IMR-90 (cell line): ENCODE results near the gene ZBTB33. TPM values are rescaled to one million over a fixed set of nuclear protein-coding genes. Genes with fewer than 3 reads are reported as not detected.

Experiments
- ATAC-seq: fragments of 200-7000 bp; cut with Tn5 transposase; 2 replicates; pipeline ENCODE4 v1.9.1; 2020; ENCODE audit warnings: low read depth, mild to moderate bottlenecking, moderate library complexity
- BruUV-seq: library from RNA; stranded (reverse); fragments of 400-500 nt; replicated peaks from 2 replicates; lab custom pipeline; 2021; lab: Mats Ljungman, UMichigan
- CTCF ChIA-PET: fragments of 300-600 bp; formaldehyde crosslinking; extraction: SDS; loops from one replicate; lab custom pipeline; 2021; ENCODE audit warnings: antibody characterized with exemption; lab: Yijun Ruan, JAX
- POLR2A ChIA-PET: fragments of 300-600 bp; sonication (Branson Sonifier 250); formaldehyde crosslinking; loops from one replicate; lab custom pipeline; 2022; ENCODE audit warnings: antibody characterized with exemption; ENCODE audit not compliant: unreplicated experiment; lab: Charles Lee
- DNase-seq: peaks from one replicate; pipeline ENCODE4 v3.0.0; 2013
- H2AFZ ChIP-seq: replicated peaks from 2 replicates; pipeline ENCODE3; 2013; ENCODE audit warnings: low read length, mild to moderate bottlenecking; ENCODE audit not compliant: poor library complexity
- H2AK5ac ChIP-seq: 2 replicates; pipeline ENCODE4 v1.6.1; 2013; ENCODE audit warnings: low read depth, low read length, inconsistent platforms
- H2AK9ac ChIP-seq: replicated peaks from 2 replicates; pipeline ENCODE3; 2013; ENCODE audit warnings: mild to moderate bottlenecking, low read depth, low read length, moderate library complexity; ENCODE audit not compliant: poor library complexity
- H2BK120ac ChIP-seq: 2 replicates; pipeline ENCODE4 v1.6.1; 2013; ENCODE audit warnings: low read depth, low read length, inconsistent platforms
- H2BK15ac ChIP-seq: 3 replicates; pipeline ENCODE4 v1.6.1; 2013; ENCODE audit warnings: low read depth, low read length, inconsistent platforms
- H2BK20ac ChIP-seq: 2 replicates; pipeline ENCODE4 v1.6.1; 2013; ENCODE audit warnings: low read depth, mild to moderate bottlenecking, inconsistent platforms, low read length, moderate library complexity
- H2BK5ac ChIP-seq: 2 replicates; pipeline ENCODE4 v1.6.1; 2013; ENCODE audit warnings: mild to moderate bottlenecking, low read depth, low read length, inconsistent platforms; ENCODE audit not compliant: poor library complexity, severe bottlenecking
- H3K14ac ChIP-seq: replicated peaks from 2 replicates; pipeline ENCODE4 v1.6.1; 2013; ENCODE audit warnings: low read depth, low read length, inconsistent platforms
- H3K18ac ChIP-seq: 2 replicates; pipeline ENCODE4 v1.6.1; 2013; ENCODE audit warnings: low read depth, low read length, control low read depth
- H3K23ac ChIP-seq: 2 replicates; pipeline ENCODE4 v1.6.1; 2013; ENCODE audit warnings: low read depth, low read length, inconsistent platforms
- H3K27ac ChIP-seq: 2 replicates; pipeline ENCODE4 v1.5.1; 2013; ENCODE audit warnings: mild to moderate bottlenecking, control low read depth, low read length; ENCODE audit not compliant: insufficient read depth
- H3K27me3 ChIP-seq: 2 replicates; pipeline ENCODE4 v1.6.1; 2013; ENCODE audit warnings: low read length; ENCODE audit not compliant: control insufficient read depth, insufficient read depth
- H3K36me3 ChIP-seq: 2 replicates; pipeline ENCODE4 v1.6.1; 2013; ENCODE audit warnings: low read length, mixed read lengths; ENCODE audit not compliant: control insufficient read depth, insufficient read depth
- H3K4ac ChIP-seq: 2 replicates; pipeline ENCODE4 v1.6.1; 2013; ENCODE audit warnings: low read depth, low read length, inconsistent platforms
- H3K4me1 ChIP-seq: 2 replicates; pipeline ENCODE4 v1.6.1; 2013; ENCODE audit warnings: low read length, mixed read lengths; ENCODE audit not compliant: control insufficient read depth, insufficient read depth
- H3K4me2 ChIP-seq: 2 replicates; pipeline ENCODE4 v1.6.1; 2013; ENCODE audit warnings: low read depth, mild to moderate bottlenecking, control low read depth, low read length, moderate library complexity
- H3K4me3 ChIP-seq: 2 replicates; pipeline ENCODE4 v1.5.1; 2013; ENCODE audit warnings: low read depth, mild to moderate bottlenecking, control low read depth, low read length, moderate library complexity; ENCODE audit not compliant: insufficient read depth
- H3K56ac ChIP-seq: 2 replicates; pipeline ENCODE4 v1.6.1; 2013; ENCODE audit warnings: low read length, inconsistent platforms; ENCODE audit not compliant: insufficient read depth; ENCODE audit errors: extremely low read depth
- H3K79me1 ChIP-seq, 2 experiments: 2 replicates each; pipeline ENCODE4 v1.6.1; 2013; ENCODE audit warnings: low read length in 2 of 2, inconsistent platforms in 1 of 2, low read depth in 1 of 2
- H3K9ac ChIP-seq: 2 replicates; pipeline ENCODE4 v1.6.1; 2013; ENCODE audit warnings: low read depth, low read length, control low read depth
- H3K9me1 ChIP-seq: 2 replicates; pipeline ENCODE4 v1.6.1; 2013; ENCODE audit warnings: low read length, inconsistent platforms; ENCODE audit not compliant: insufficient read depth
- H3K9me3 ChIP-seq: 2 replicates; pipeline ENCODE4 v1.6.1; 2013; ENCODE audit warnings: low read length; ENCODE audit not compliant: control insufficient read depth, insufficient read depth
- H4K20me1 ChIP-seq: 2 replicates; pipeline ENCODE4 v1.6.1; 2013; ENCODE audit warnings: low read length, inconsistent platforms; ENCODE audit not compliant: insufficient read depth
- H4K5ac ChIP-seq: 2 replicates; pipeline ENCODE4 v1.6.1; 2013; ENCODE audit warnings: mild to moderate bottlenecking, low read depth, low read length, control low read depth
- H4K8ac ChIP-seq, 2 experiments: 2 replicates each; pipeline ENCODE4 v1.6.1; 2013; ENCODE audit warnings: low read depth in 2 of 2, low read length in 2 of 2, control low read depth in 1 of 2, inconsistent platforms in 1 of 2
- H4K91ac ChIP-seq: 2 replicates; pipeline ENCODE4 v1.6.1; 2013; ENCODE audit warnings: low read depth, low read length, inconsistent platforms; ENCODE audit not compliant: insufficient read depth
- BHLHE40 ChIP-seq: fragments of 150-350 bp; IDR thresholded peaks from 2 replicates; pipeline ENCODE4 v1.6.1; 2016; ENCODE audit warnings: mild to moderate bottlenecking, low read depth, low read length
- CEBPB ChIP-seq: IDR thresholded peaks from 2 replicates; pipeline ENCODE4 v1.6.1; 2012; ENCODE audit warnings: low read depth, low read length, improper control_type of control experiment
- CHD1 ChIP-seq: IDR thresholded peaks from 2 replicates; pipeline ENCODE4 v1.6.1; 2012; ENCODE audit warnings: low read depth, low read length, improper control_type of control experiment
- FOS ChIP-seq: fragments of 150-350 bp; IDR thresholded peaks from 2 replicates; pipeline ENCODE4 v1.6.1; 2016; ENCODE audit warnings: low read depth, low read length
- MAFK ChIP-seq: IDR thresholded peaks from 2 replicates; pipeline ENCODE4 v1.6.1; 2012; ENCODE audit warnings: low read depth, low read length, improper control_type of control experiment
- MAZ ChIP-seq: IDR thresholded peaks from 2 replicates; pipeline ENCODE4 v1.6.1; 2012; ENCODE audit warnings: low read depth, mild to moderate bottlenecking, low read length, improper control_type of control experiment, moderate library complexity, borderline replicate concordance
- MXI1 ChIP-seq: IDR thresholded peaks from 2 replicates; pipeline ENCODE4 v1.6.1; 2012; ENCODE audit warnings: low read depth, mild to moderate bottlenecking, low read length, moderate library complexity, borderline replicate concordance
- NFE2L2 ChIP-seq: fragments of 150-350 bp; IDR thresholded peaks from 2 replicates; pipeline ENCODE4 v1.6.1; 2016; ENCODE audit warnings: low read depth, mild to moderate bottlenecking, low read length
- POLR2A ChIP-seq: IDR thresholded peaks from 2 replicates; pipeline ENCODE4 v1.6.1; 2012; ENCODE audit warnings: mild to moderate bottlenecking, low read depth, low read length
- RAD21 ChIP-seq: IDR thresholded peaks from 2 replicates; pipeline ENCODE4 v1.6.1; 2012; ENCODE audit warnings: low read length, improper control_type of control experiment
- RCOR1 ChIP-seq: IDR thresholded peaks from 2 replicates; pipeline ENCODE4 v1.6.1; 2012; ENCODE audit warnings: mild to moderate bottlenecking, low read length, improper control_type of control experiment; ENCODE audit not compliant: insufficient replicate concordance
- RFX5 ChIP-seq: IDR thresholded peaks from 2 replicates; pipeline ENCODE4 v1.8.0; 2012; ENCODE audit warnings: low read depth, mild to moderate bottlenecking, low read length, moderate library complexity
- SMC3 ChIP-seq: fragments of 150-350 bp; IDR thresholded peaks from 2 replicates; pipeline ENCODE4 v1.6.1; 2016; ENCODE audit warnings: low read depth, mild to moderate bottlenecking, antibody characterized with exemption, low read length, moderate library complexity
- WGBS, 2 experiments: methylation state at CpG; one replicate each; pipeline versions ENCODE4 v1.1.5 to v1.1.7; 2013; ENCODE audit warnings: missing lambda C conversion rate in 2 of 2; ENCODE audit not compliant: insufficient read length in 1 of 2; ENCODE audit errors: extremely low coverage in 2 of 2; 5-methylcytosine and 5-hydroxymethylcytosine counted together
- dilution Hi-C: fragments of 300-500 bp; cut with HindIII; formaldehyde crosslinking; loops from one replicate; pipeline ENCODE4 v1.14.3; 2018; ENCODE audit warnings: low sequenced_read_pairs; ENCODE audit not compliant: unreplicated experiment
- in situ Hi-C: fragments of 300-500 bp; cut with MboI; formaldehyde crosslinking; loops from 3 replicates; pipeline ENCODE4 v1.14.3; 2019; ENCODE audit warnings: low sequenced_read_pairs, inconsistent platforms, mixed read lengths
- intact Hi-C: fragments of 100-400 bp; cut with micrococcal nuclease; formaldehyde crosslinking; loops from 2 replicates; pipeline ENCODE4 v1.10.0; 2022
- polyA plus RNA-seq, 3 experiments: library from polyadenylated mRNA; depleted of rRNA; stranded (reverse); fragments of >200 nt; gene quantifications; 2 replicates each; pipeline ENCODE4 v1.2.3, GENCODE V29; 2012; ENCODE audit warnings: low replicate concordance in 1 of 3
- total RNA-seq: library from RNA; depleted of rRNA; stranded (reverse); fragments of >200 nt; gene quantifications from 2 replicates; pipeline ENCODE4 v1.2.3, GENCODE V29; 2012
- TF ChIP-seq, protein P1 (sequence below): conservative IDR thresholded peaks from 2 replicates; pipeline ENCODE4 v1.5.1; 2012; ENCODE audit warnings: mild to moderate bottlenecking, low read depth, low read length, improper control_type of control experiment
- TF ChIP-seq, protein P2 (sequence below): fragments of 150-350 bp; IDR thresholded peaks from 2 replicates; pipeline ENCODE4 v1.6.1; 2016; ENCODE audit warnings: low read depth, mild to moderate bottlenecking, low read length, moderate library complexity, borderline replicate concordance

The ZBTB33 gene
- total and polyA plus RNA-seq, 2 of the 4 experiments (the other 2 are of a cell fraction) = 3.3 to 16.3 TPM

DNA sequence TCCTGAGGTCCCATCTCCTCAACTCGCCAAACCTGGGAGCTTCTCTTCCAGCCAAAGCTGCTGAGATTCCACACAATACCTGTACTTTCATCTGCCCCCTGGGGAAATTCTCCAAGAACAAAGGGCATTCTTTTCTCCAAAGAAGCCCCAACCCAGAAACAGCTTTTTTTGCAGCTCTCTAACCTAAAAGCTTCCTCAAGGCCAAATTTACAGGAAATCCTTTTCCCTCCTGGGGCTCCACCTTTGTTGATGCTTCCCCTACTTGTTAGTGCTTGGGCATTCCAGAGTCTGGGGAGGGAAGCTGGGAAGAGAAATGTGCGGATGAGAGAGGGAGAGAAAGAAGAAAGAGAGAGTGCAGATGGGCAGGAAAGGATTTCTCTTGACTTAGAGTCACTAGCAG lies 24.3 kb downstream of the ZBTB33 start:
- in situ Hi-C loops (no loop called here), intact Hi-C loops (no loop called here), dilution Hi-C loops (no loop called here)
- no peaks in the 10 kb centered on the region for H3K9me3 ChIP-seq
- no peaks in the 10 kb centered on the region for H3K4me1 ChIP-seq
- CTCF ChIA-PET = no interaction called here
- POLR2A ChIA-PET = no interaction called here
- no peak overlapping the region for H3K27ac ChIP-seq
- ATAC-seq (no peak), DNase-seq (no peak)
- H2AK9ac ChIP-seq = no peak overlapping the region
- H3K9ac ChIP-seq = no peak overlapping the region
- H3K27me3 ChIP-seq = no peaks in the 10 kb centered on the region
- no peak overlapping the region for H3K4ac ChIP-seq
- no peaks in the 10 kb centered on the region for H4K20me1 ChIP-seq
- no peak overlapping the region for H3K4me3 ChIP-seq
- no peak overlapping the region for H2AFZ ChIP-seq
- TF ChIP-seq RCOR1 = no peak
- TF ChIP-seq RFX5 = no peak
- no peak for TF ChIP-seq SMC3
- no peak for TF ChIP-seq FOS
- TF ChIP-seq, protein P1, sequence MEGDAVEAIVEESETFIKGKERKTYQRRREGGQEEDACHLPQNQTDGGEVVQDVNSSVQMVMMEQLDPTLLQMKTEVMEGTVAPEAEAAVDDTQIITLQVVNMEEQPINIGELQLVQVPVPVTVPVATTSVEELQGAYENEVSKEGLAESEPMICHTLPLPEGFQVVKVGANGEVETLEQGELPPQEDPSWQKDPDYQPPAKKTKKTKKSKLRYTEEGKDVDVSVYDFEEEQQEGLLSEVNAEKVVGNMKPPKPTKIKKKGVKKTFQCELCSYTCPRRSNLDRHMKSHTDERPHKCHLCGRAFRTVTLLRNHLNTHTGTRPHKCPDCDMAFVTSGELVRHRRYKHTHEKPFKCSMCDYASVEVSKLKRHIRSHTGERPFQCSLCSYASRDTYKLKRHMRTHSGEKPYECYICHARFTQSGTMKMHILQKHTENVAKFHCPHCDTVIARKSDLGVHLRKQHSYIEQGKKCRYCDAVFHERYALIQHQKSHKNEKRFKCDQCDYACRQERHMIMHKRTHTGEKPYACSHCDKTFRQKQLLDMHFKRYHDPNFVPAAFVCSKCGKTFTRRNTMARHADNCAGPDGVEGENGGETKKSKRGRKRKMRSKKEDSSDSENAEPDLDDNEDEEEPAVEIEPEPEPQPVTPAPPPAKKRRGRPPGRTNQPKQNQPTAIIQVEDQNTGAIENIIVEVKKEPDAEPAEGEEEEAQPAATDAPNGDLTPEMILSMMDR = no peak
- no peak for TF ChIP-seq MAFK
- TF ChIP-seq POLR2A = no peak
- TF ChIP-seq, protein P2, sequence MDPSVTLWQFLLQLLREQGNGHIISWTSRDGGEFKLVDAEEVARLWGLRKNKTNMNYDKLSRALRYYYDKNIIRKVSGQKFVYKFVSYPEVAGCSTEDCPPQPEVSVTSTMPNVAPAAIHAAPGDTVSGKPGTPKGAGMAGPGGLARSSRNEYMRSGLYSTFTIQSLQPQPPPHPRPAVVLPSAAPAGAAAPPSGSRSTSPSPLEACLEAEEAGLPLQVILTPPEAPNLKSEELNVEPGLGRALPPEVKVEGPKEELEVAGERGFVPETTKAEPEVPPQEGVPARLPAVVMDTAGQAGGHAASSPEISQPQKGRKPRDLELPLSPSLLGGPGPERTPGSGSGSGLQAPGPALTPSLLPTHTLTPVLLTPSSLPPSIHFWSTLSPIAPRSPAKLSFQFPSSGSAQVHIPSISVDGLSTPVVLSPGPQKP = no peak
- TF ChIP-seq CHD1 = no peak
- no peak for TF ChIP-seq NFE2L2
- no peak for TF ChIP-seq RAD21
- no peak for TF ChIP-seq CEBPB
- no peak for TF ChIP-seq MAZ
- TF ChIP-seq MXI1 = no peak
- TF ChIP-seq BHLHE40 = no peak
- no peak overlapping the region for H2BK15ac ChIP-seq
- BruUV-seq = no TSS peak
- H4K5ac ChIP-seq = no peak overlapping the region
- no peak overlapping the region for H3K14ac ChIP-seq
- no peak overlapping the region for H4K8ac ChIP-seq
- no peak overlapping the region for H4K91ac ChIP-seq
- no peak overlapping the region for H3K4me2 ChIP-seq
- 0% methylated on average over 1 of the region's 2 CpGs; no CpG with 5 or more reads in 1 of the 2 experiments for WGBS, 2 experiments
- no peak overlapping the region for H2BK120ac ChIP-seq
- no peaks in the 10 kb centered on the region for H3K9me1 ChIP-seq
- no peak overlapping the region for H3K23ac ChIP-seq
- no peak overlapping the region for H3K56ac ChIP-seq
- no peak overlapping the region for H2BK20ac ChIP-seq
- H3K36me3 ChIP-seq = no peaks in the 10 kb centered on the region
- no peak overlapping the region for H2BK5ac ChIP-seq
- no peak overlapping the region for H2AK5ac ChIP-seq
- H3K18ac ChIP-seq = no peak overlapping the region
- H3K79me1 ChIP-seq = no peaks in the 10 kb centered on the region
